ENCODE measurements around the gene SOX21.

Gene SOX21

GRCh38 chr13:94709001-94709834, 3.1 kb downstream of the SOX21 start:
- in situ Hi-C loops (cut with HindIII; ENCODE audit: low sequenced_read_pairs) = no loop called here

GRCh38 chr13:94708031-94708859, 4.1 kb downstream of the SOX21 start:
- in situ Hi-C loops (cut with HindIII; ENCODE audit: low sequenced_read_pairs) = no loop called here

- in situ Hi-C loops (cut with HindIII; ENCODE audit: low sequenced_read_pairs) = no loop called here
Measured at GRCh38 chr13:94707400-94708021, 4.8 kb downstream of the SOX21 start.

- in situ Hi-C loops (cut with HindIII; ENCODE audit: low sequenced_read_pairs) = no loop called here
Measured at GRCh38 chr13:94706843-94707399, 5.4 kb downstream of the SOX21 start.

- in situ Hi-C loops (cut with HindIII; ENCODE audit: low sequenced_read_pairs) = no loop called here
Measured at GRCh38 chr13:94706101-94706842, 6.1 kb downstream of the SOX21 start.

GRCh38 chr13:94705081-94706030, 7.0 kb downstream of the SOX21 start:
- in situ Hi-C loops (cut with HindIII; ENCODE audit: low sequenced_read_pairs) = no loop called here

- in situ Hi-C loops (cut with HindIII; ENCODE audit: low sequenced_read_pairs) = no loop called here
Measured at GRCh38 chr13:94704377-94705080, 7.8 kb downstream of the SOX21 start.

- in situ Hi-C loops (cut with HindIII; ENCODE audit: low sequenced_read_pairs) = no loop called here
Measured at GRCh38 chr13:94703721-94704314, 8.5 kb downstream of the SOX21 start.

- in situ Hi-C loops (cut with HindIII; ENCODE audit: low sequenced_read_pairs) = no loop called here
Measured at GRCh38 chr13:94703271-94703670, 9.1 kb downstream of the SOX21 start.

- in situ Hi-C loops (cut with HindIII; ENCODE audit: low sequenced_read_pairs) = no loop called here
Measured at GRCh38 chr13:94702181-94703041, 9.9 kb downstream of the SOX21 start.

GRCh38 chr13:94701313-94702180, 10.8 kb downstream of the SOX21 start:
- in situ Hi-C loops (cut with HindIII; ENCODE audit: low sequenced_read_pairs) = no loop called here

- in situ Hi-C loops (cut with HindIII; ENCODE audit: low sequenced_read_pairs) = no loop called here
Measured at GRCh38 chr13:94700536-94700935, 11.8 kb downstream of the SOX21 start.

- in situ Hi-C loops (cut with HindIII; ENCODE audit: low sequenced_read_pairs) = no loop called here
Measured at GRCh38 chr13:94700051-94700535, 12.3 kb downstream of the SOX21 start.

- in situ Hi-C loops (cut with HindIII; ENCODE audit: low sequenced_read_pairs) = no loop called here
Measured at GRCh38 chr13:94696171-94696570, 16.2 kb downstream of the SOX21 start.

GRCh38 chr13:94692030-94692429, 20.3 kb downstream of the SOX21 start:
- in situ Hi-C loops (cut with HindIII; ENCODE audit: low sequenced_read_pairs) = no loop called here

GRCh38 chr13:94683409-94683808, 28.9 kb downstream of the SOX21 start:
- in situ Hi-C loops (cut with HindIII; ENCODE audit: low sequenced_read_pairs) = no loop called here
